ENCODE data around the gene SIRT3.

- TF ChIP-seq CTCF (IDR thresholded peaks at IDR 0.05) = no peak
- no peak for TF ChIP-seq POLR2A (IDR thresholded peaks at IDR 0.05)
Observed at GRCh38 chr11:252666-253065, 16.5 kb upstream of the SIRT3 start.
